OCI-LY1 (cell line): Measurements from ENCODE around the gene NEUROG2.

Source experiments
- EZH2 ChIP-seq: fragments of 200-600 bp; sonication (generic), shearing (Covaris generic); IDR thresholded peaks from 2 replicates; pipeline ENCODE4 v1.8.0; 2017; ENCODE audit warnings: borderline replicate concordance, mixed run types, mild to moderate bottlenecking, antibody characterized with exemption, low read length, moderate library complexity, mixed read lengths
- TF ChIP-seq, protein P1 (sequence below): fragments of 200-600 bp; sonication (generic), shearing (Covaris generic); IDR thresholded peaks from 2 replicates; pipeline ENCODE4 v1.5.1; 2017; ENCODE audit warnings: mild to moderate bottlenecking, antibody characterized with exemption, low read length, moderate library complexity, mixed read lengths

DNA sequence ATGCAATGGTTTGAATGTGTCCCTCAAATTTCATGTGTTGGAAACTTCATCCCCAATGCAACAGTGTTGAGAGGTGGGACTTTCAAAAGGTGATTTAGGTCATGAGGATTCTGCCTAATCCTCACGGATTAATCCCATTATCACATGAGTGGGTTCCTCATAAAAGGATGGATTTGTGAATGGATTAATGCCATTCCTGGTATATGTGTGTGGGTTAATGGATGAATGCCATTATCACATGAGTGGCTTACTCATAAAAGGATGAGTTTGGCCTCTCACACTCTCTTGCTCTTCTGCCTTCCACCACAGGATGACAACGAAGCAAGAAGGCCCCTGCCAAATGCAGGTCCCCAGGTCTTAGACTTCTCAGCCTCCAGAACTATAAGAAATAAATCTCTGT is 30.5 kb upstream of the NEUROG2 start:
- TF ChIP-seq, protein P1, sequence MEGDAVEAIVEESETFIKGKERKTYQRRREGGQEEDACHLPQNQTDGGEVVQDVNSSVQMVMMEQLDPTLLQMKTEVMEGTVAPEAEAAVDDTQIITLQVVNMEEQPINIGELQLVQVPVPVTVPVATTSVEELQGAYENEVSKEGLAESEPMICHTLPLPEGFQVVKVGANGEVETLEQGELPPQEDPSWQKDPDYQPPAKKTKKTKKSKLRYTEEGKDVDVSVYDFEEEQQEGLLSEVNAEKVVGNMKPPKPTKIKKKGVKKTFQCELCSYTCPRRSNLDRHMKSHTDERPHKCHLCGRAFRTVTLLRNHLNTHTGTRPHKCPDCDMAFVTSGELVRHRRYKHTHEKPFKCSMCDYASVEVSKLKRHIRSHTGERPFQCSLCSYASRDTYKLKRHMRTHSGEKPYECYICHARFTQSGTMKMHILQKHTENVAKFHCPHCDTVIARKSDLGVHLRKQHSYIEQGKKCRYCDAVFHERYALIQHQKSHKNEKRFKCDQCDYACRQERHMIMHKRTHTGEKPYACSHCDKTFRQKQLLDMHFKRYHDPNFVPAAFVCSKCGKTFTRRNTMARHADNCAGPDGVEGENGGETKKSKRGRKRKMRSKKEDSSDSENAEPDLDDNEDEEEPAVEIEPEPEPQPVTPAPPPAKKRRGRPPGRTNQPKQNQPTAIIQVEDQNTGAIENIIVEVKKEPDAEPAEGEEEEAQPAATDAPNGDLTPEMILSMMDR = no peak
- no peak for TF ChIP-seq EZH2
